ENCODE data around the gene SEMA3F.

DNA sequence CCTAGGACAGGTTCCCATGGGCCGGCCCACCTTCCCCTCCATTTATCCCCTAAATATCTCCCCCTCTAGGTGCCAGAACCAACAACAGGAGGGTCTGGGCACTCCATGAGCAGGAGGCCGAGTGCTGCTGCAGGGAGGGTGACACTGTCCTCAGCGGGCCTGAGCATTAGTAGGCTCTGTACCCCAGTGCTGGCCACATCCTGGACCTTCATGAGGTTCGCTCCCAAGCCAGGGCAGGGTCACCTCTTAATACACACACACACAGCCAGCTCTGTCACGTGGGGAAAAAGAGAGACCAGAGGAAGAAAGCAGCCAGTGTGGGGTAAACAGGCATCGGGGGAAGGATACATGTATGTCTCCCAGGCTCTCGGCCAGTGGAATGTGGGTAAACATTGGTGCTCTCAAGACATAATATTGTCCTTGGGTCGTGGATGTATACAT is 27.9 kb upstream of the SEMA3F start:
- TF ChIP-seq, protein P1, sequence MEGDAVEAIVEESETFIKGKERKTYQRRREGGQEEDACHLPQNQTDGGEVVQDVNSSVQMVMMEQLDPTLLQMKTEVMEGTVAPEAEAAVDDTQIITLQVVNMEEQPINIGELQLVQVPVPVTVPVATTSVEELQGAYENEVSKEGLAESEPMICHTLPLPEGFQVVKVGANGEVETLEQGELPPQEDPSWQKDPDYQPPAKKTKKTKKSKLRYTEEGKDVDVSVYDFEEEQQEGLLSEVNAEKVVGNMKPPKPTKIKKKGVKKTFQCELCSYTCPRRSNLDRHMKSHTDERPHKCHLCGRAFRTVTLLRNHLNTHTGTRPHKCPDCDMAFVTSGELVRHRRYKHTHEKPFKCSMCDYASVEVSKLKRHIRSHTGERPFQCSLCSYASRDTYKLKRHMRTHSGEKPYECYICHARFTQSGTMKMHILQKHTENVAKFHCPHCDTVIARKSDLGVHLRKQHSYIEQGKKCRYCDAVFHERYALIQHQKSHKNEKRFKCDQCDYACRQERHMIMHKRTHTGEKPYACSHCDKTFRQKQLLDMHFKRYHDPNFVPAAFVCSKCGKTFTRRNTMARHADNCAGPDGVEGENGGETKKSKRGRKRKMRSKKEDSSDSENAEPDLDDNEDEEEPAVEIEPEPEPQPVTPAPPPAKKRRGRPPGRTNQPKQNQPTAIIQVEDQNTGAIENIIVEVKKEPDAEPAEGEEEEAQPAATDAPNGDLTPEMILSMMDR (IDR thresholded peaks at IDR 0.05; ENCODE audit: insufficient read depth, low read length, poor library complexity, severe bottlenecking): no peak
- no peak for TF ChIP-seq EZH2phosphoT487 (conservative IDR thresholded peaks at IDR 0.05; ENCODE audit: low read length)

Data from SU-DHL-6 (cell line).